ENCODE data around the gene ARID1B.

- TF ChIP-seq POLR2AphosphoS5 (IDR thresholded peaks at IDR 0.05): no peak
- TF ChIP-seq POLR2A (IDR thresholded peaks at IDR 0.05): no peak
These were observed 416.3 kb downstream of the ARID1B start for GRCh38 chr6:157193443-157193996.

Measured in prostate gland (tissue), 1 donor.